HCT116 (cell line): ENCODE measurements around the gene MRE11. TPM values are rescaled to one million over a fixed set of nuclear protein-coding genes. Genes with fewer than 3 reads are reported as not detected.

Experiments
- ATAC-seq: fragments of 200-7000 bp; cut with Tn5 transposase; 2 replicates; pipeline ENCODE4 v1.9.1; 2020; ENCODE audit warnings: mild to moderate bottlenecking, moderate library complexity
- BruUV-seq: library from RNA; stranded (reverse); fragments of 400-500 nt; replicated peaks from 2 replicates; lab custom pipeline; 2021; lab: Mats Ljungman, UMichigan
- CTCF ChIA-PET: fragments of 300-600 bp; sonication (Branson Sonifier 250); formaldehyde crosslinking; loops from one replicate; lab custom pipeline; 2021; ENCODE audit warnings: antibody characterized with exemption; lab: Charles Lee
- POLR2A ChIA-PET: fragments of 300-600, 350-600 bp; sonication (Branson Sonifier 250); formaldehyde crosslinking; loops from one replicate; lab custom pipeline; 2021; ENCODE audit warnings: antibody characterized with exemption; lab: Charles Lee
- RAD21 ChIA-PET, 2 experiments: fragments of 300-600 bp; sonication (Branson Sonifier 250); formaldehyde crosslinking; loops; one replicate each; lab custom pipeline; 2023; ENCODE audit warnings: low total read pairs in 2 of 2; ENCODE audit not compliant: uncharacterized antibody in 2 of 2, unreplicated experiment in 2 of 2, low non-redundant PET in 1 of 2; lab: Charles Lee
- DNase-seq: peaks from one replicate; pipeline ENCODE4 v3.0.0-alpha.2; 2010; ENCODE audit warnings: low read depth, low spot score
- H2AFZ ChIP-seq: fragments of 200-600 bp; shearing (Covaris generic), sonication (generic); 2 replicates; pipeline ENCODE4 v1.6.1; 2017; ENCODE audit warnings: low read depth, mixed run types, mixed read lengths, antibody characterized with exemption, low read length; ENCODE audit not compliant: poor library complexity, severe bottlenecking
- H3K27ac ChIP-seq: 2 replicates; pipeline ENCODE4 v1.5.1; 2012; ENCODE audit warnings: low read depth, low read length
- H3K27me3 ChIP-seq: fragments of 200-600 bp; sonication (generic); 2 replicates; pipeline ENCODE4 v1.6.1; 2016; ENCODE audit warnings: mixed run types, low read length, mixed read lengths; ENCODE audit not compliant: insufficient read depth
- H3K36me3 ChIP-seq, 2 experiments: fragments of 200-500 bp in 1 of 2; fragments of 200-600 bp in 1 of 2; sonication (Bioruptor generic) in 1 of 2; sonication (generic) in 1 of 2; 2 replicates each; pipeline versions ENCODE4 v1.5.1 to v1.6.1; 2014 to 2016; ENCODE audit warnings: low read length in 2 of 2, inconsistent platforms in 1 of 2, mixed read lengths in 1 of 2, mixed run types in 1 of 2; ENCODE audit not compliant: insufficient read depth in 2 of 2, control insufficient read depth in 1 of 2
- H3K4me1 ChIP-seq, 2 experiments: fragments of 200-600 bp in 1 of 2; sonication (generic) in 1 of 2; 2 replicates each; pipeline versions ENCODE4 v1.5.1 to v1.6.1; 2012 to 2017; ENCODE audit warnings: low read length in 2 of 2, inconsistent platforms in 1 of 2, mild to moderate bottlenecking in 1 of 2, mixed read lengths in 1 of 2, mixed run types in 1 of 2, moderate library complexity in 1 of 2; ENCODE audit not compliant: insufficient read depth in 2 of 2, control insufficient read depth in 1 of 2
- H3K4me2 ChIP-seq: fragments of 200-600 bp; sonication (generic); 2 replicates; pipeline ENCODE4 v1.6.1; 2017; ENCODE audit warnings: mixed run types, low read length, mixed read lengths
- H3K4me3 ChIP-seq, 2 experiments: fragments of 200-600 bp in 1 of 2; sonication (generic) in 1 of 2; replicated peaks in 1 of 2; 2 replicates each; pipeline ENCODE4 v1.5.1; 2011 to 2016; ENCODE audit warnings: low read length in 2 of 2, control low read depth in 1 of 2, low read depth in 1 of 2, mild to moderate bottlenecking in 1 of 2, mixed read lengths in 1 of 2, mixed run types in 1 of 2
- H3K79me2 ChIP-seq: fragments of 200-600 bp; sonication (generic); 2 replicates; pipeline ENCODE4 v1.6.1; 2017; ENCODE audit warnings: mild to moderate bottlenecking, mixed run types, low read length, moderate library complexity, mixed read lengths; ENCODE audit not compliant: insufficient read depth
- H3K9ac ChIP-seq: fragments of 200-600 bp; sonication (generic); 2 replicates; pipeline ENCODE4 v1.6.1; 2016; ENCODE audit warnings: low read length, mixed read lengths
- H3K9me2 ChIP-seq: fragments of 200-600 bp; sonication (generic), shearing (Covaris generic); 2 replicates; pipeline ENCODE4 v1.6.1; 2017; ENCODE audit warnings: mixed run types, mild to moderate bottlenecking, moderate library complexity; ENCODE audit not compliant: insufficient read depth
- H3K9me3 ChIP-seq, 2 experiments: fragments of 200-500 bp in 1 of 2; fragments of 200-600 bp in 1 of 2; sonication (Bioruptor generic) in 1 of 2; sonication (generic) in 1 of 2; 2 replicates each; pipeline ENCODE4 v1.6.1; 2014 to 2017; ENCODE audit warnings: low read length in 2 of 2, mixed read lengths in 2 of 2, inconsistent platforms in 1 of 2, low read depth in 1 of 2, mild to moderate bottlenecking in 1 of 2, mixed run types in 1 of 2, moderate library complexity in 1 of 2; ENCODE audit not compliant: control insufficient read depth in 1 of 2, insufficient read depth in 1 of 2
- H4K20me1 ChIP-seq: fragments of 200-600 bp; sonication (generic), shearing (Covaris generic); 2 replicates; pipeline ENCODE4 v1.6.1; 2017; ENCODE audit warnings: mixed run types, mild to moderate bottlenecking, moderate library complexity; ENCODE audit not compliant: insufficient read depth
- CBX3 ChIP-seq: IDR thresholded peaks from 2 replicates; pipeline ENCODE4 v1.6.1; 2012; ENCODE audit warnings: low read depth
- CEBPB ChIP-seq: IDR thresholded peaks from 2 replicates; pipeline ENCODE4 v1.6.1; 2012; ENCODE audit warnings: low read depth
- EGR1 ChIP-seq: IDR thresholded peaks from 2 replicates; pipeline ENCODE4 v1.6.1; 2012; ENCODE audit warnings: low read depth
- ELF1 ChIP-seq: IDR thresholded peaks from 2 replicates; pipeline ENCODE4 v1.6.1; 2012; ENCODE audit warnings: low read depth, borderline replicate concordance
- EZH2 ChIP-seq: fragments of 200-600 bp; sonication (generic); IDR thresholded peaks from 2 replicates; pipeline ENCODE4 v1.6.1; 2017; ENCODE audit warnings: antibody characterized with exemption, mixed run types
- EZH2phosphoT487 ChIP-seq: fragments of 200-600 bp; IDR thresholded peaks from 2 replicates; pipeline ENCODE4 v1.6.1; 2018; ENCODE audit warnings: antibody characterized with exemption, borderline replicate concordance
- FOSL1 ChIP-seq: IDR thresholded peaks from 2 replicates; pipeline ENCODE4 v1.6.1; 2012; ENCODE audit warnings: low read depth
- JUND ChIP-seq: IDR thresholded peaks from 2 replicates; pipeline ENCODE4 v1.6.1; 2012
- POLR2A ChIP-seq: IDR thresholded peaks from 2 replicates; pipeline ENCODE4 v1.7.0; 2011; ENCODE audit warnings: borderline replicate concordance; ENCODE audit not compliant: insufficient read depth, insufficient read length; ENCODE audit errors: extremely low read depth
- POLR2AphosphoS5 ChIP-seq: IDR thresholded peaks from 2 replicates; pipeline ENCODE4 v1.6.1; 2011; ENCODE audit warnings: mild to moderate bottlenecking, low read depth, low read length, moderate library complexity
- RAD21 ChIP-seq: IDR thresholded peaks from 2 replicates; pipeline ENCODE4 v1.6.1; 2012; ENCODE audit warnings: low read depth, mild to moderate bottlenecking
- REST ChIP-seq: IDR thresholded peaks from 2 replicates; pipeline ENCODE4 v1.6.1; 2012; ENCODE audit warnings: low read depth
- SIN3A ChIP-seq: IDR thresholded peaks from 2 replicates; pipeline ENCODE4 v1.6.1; 2012; ENCODE audit warnings: low read depth
- SP1 ChIP-seq: IDR thresholded peaks from 2 replicates; pipeline ENCODE4 v1.6.1; 2012; ENCODE audit warnings: low read depth
- YY1 ChIP-seq: IDR thresholded peaks from 2 replicates; pipeline ENCODE4 v1.6.1; 2011; ENCODE audit warnings: low read length, low read depth, moderate library complexity, mild to moderate bottlenecking; ENCODE audit not compliant: insufficient replicate concordance; ENCODE audit errors: extremely low read depth
- ZNF274 ChIP-seq: fragments of 200-500 bp; sonication (Bioruptor generic); IDR thresholded peaks from 2 replicates; pipeline ENCODE4 v1.6.1; 2014; ENCODE audit warnings: mild to moderate bottlenecking, low read depth, low read length, inconsistent platforms
- intact Hi-C: fragments of 100-400 bp; cut with micrococcal nuclease; formaldehyde crosslinking; loops from 2 replicates; pipeline ENCODE4 v1.10.0; 2022
- total RNA-seq: library from RNA; stranded (reverse); gene quantifications from one replicate; pipeline ENCODE4 v1.2.1, GENCODE V29; 2021; ENCODE audit not compliant: unreplicated experiment
- TF ChIP-seq, protein P1 (sequence below), 3 experiments: fragments of 200-600 bp in 1 of 3; sonication (generic) in 1 of 3; IDR thresholded peaks in 2 of 3; conservative IDR thresholded peaks in 1 of 3; 2 replicates each; pipeline ENCODE4 v1.5.1; 2012 to 2017; ENCODE audit warnings: low read depth in 2 of 3, low read length in 2 of 3, antibody characterized with exemption in 1 of 3, borderline replicate concordance in 1 of 3, control low read depth in 1 of 3, mild to moderate bottlenecking in 1 of 3, mixed read lengths in 1 of 3, mixed run types in 1 of 3, moderate library complexity in 1 of 3; ENCODE audit not compliant: insufficient read depth in 1 of 3
- TF ChIP-seq, protein P2 (sequence below): IDR thresholded peaks from 2 replicates; pipeline ENCODE4 v1.6.1; 2012
- TF ChIP-seq, protein P3 (sequence below): IDR thresholded peaks from 2 replicates; pipeline ENCODE4 v1.6.1; 2011; ENCODE audit warnings: mild to moderate bottlenecking, low read length, moderate library complexity; ENCODE audit not compliant: insufficient replicate concordance; ENCODE audit errors: extremely low read depth
- TF ChIP-seq, protein P4 (sequence below): IDR thresholded peaks from 2 replicates; pipeline ENCODE4 v1.6.1; 2012

MRE11 gene
- total RNA-seq, 1 experiment from 2014 or later, result 20.6 TPM

DNA sequence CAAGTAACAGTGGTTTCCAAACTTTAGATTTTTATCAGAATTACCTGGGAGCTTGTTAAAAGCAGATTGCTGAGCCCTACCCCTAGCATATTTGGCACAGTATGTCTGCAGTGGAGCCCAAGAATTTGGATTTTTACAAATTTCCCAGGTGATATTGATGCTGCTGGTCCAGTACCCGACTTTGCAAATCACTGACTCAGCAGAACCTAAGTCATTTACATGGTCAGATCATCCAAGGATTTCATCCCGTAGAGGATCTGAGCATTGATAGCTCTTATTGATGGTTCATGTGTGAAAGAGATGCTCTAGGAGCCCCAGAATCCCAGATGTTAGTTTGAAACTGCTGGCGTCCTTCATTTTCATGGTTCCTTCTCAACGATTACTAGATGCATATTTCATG is 24.7 kb upstream of the MRE11 start:
- intact Hi-C loops, result loop anchor here (2.0 to 10.0 kb wide), 2 partner anchors 379 to 1907 kb away; no protein-coding TSS in a partner anchor
- Histone ChIP-seq H3K9me3 (no peaks in the 10 kb centered on the region), H2AFZ (no peak overlapping the region), H3K9ac (no peak overlapping the region), H3K4me3 (no peak overlapping the region), H3K27me3 (no peaks in the 10 kb centered on the region), H4K20me1 (no peaks in the 10 kb centered on the region), H3K36me3 (no peaks in the 10 kb centered on the region), H3K9me2 (no peaks in the 10 kb centered on the region), H3K27ac (no peak overlapping the region), H3K4me2 (no peak overlapping the region), H3K79me2 (no peaks in the 10 kb centered on the region), H3K4me1 (no peaks in the 10 kb centered on the region)
- no peak for TF ChIP-seq REST
- TF ChIP-seq EZH2phosphoT487, result no peak
- no peak for TF ChIP-seq CEBPB
- no peak for TF ChIP-seq YY1
- no peak for TF ChIP-seq SP1
- TF ChIP-seq CBX3, result no peak
- TF ChIP-seq POLR2AphosphoS5, result no peak
- TF ChIP-seq POLR2A, result no peak
- no peak for TF ChIP-seq EZH2
- TF ChIP-seq, protein P1, sequence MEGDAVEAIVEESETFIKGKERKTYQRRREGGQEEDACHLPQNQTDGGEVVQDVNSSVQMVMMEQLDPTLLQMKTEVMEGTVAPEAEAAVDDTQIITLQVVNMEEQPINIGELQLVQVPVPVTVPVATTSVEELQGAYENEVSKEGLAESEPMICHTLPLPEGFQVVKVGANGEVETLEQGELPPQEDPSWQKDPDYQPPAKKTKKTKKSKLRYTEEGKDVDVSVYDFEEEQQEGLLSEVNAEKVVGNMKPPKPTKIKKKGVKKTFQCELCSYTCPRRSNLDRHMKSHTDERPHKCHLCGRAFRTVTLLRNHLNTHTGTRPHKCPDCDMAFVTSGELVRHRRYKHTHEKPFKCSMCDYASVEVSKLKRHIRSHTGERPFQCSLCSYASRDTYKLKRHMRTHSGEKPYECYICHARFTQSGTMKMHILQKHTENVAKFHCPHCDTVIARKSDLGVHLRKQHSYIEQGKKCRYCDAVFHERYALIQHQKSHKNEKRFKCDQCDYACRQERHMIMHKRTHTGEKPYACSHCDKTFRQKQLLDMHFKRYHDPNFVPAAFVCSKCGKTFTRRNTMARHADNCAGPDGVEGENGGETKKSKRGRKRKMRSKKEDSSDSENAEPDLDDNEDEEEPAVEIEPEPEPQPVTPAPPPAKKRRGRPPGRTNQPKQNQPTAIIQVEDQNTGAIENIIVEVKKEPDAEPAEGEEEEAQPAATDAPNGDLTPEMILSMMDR (IDR thresholded peaks at IDR 0.05 in 2 of 3, conservative IDR thresholded peaks at IDR 0.05 in 1 of 3; ENCODE audit: borderline replicate concordance in 1 of 3, insufficient read depth in 1 of 3, low read depth in 2 of 3, low read length in 2 of 3), result no peak
- no peak for TF ChIP-seq JUND
- TF ChIP-seq, protein P2, sequence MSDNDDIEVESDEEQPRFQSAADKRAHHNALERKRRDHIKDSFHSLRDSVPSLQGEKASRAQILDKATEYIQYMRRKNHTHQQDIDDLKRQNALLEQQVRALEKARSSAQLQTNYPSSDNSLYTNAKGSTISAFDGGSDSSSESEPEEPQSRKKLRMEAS, result no peak
- no peak for TF ChIP-seq RAD21
- no peak for TF ChIP-seq FOSL1
- TF ChIP-seq ZNF274, result no peak
- TF ChIP-seq, protein P3, sequence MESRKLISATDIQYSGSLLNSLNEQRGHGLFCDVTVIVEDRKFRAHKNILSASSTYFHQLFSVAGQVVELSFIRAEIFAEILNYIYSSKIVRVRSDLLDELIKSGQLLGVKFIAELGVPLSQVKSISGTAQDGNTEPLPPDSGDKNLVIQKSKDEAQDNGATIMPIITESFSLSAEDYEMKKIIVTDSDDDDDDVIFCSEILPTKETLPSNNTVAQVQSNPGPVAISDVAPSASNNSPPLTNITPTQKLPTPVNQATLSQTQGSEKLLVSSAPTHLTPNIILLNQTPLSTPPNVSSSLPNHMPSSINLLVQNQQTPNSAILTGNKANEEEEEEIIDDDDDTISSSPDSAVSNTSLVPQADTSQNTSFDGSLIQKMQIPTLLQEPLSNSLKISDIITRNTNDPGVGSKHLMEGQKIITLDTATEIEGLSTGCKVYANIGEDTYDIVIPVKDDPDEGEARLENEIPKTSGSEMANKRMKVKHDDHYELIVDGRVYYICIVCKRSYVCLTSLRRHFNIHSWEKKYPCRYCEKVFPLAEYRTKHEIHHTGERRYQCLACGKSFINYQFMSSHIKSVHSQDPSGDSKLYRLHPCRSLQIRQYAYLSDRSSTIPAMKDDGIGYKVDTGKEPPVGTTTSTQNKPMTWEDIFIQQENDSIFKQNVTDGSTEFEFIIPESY, result no peak
- no peak for TF ChIP-seq SIN3A
- TF ChIP-seq EGR1, result no peak
- no peak for TF ChIP-seq ELF1
- TF ChIP-seq, protein P4, sequence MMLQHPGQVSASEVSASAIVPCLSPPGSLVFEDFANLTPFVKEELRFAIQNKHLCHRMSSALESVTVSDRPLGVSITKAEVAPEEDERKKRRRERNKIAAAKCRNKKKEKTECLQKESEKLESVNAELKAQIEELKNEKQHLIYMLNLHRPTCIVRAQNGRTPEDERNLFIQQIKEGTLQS, result no peak
- RAD21 ChIA-PET, result no interaction called here
- BruUV-seq, result no TSS peak
- CTCF ChIA-PET, result interaction anchor here (1.1 kb wide), 1 partner anchor 12 kb away, joined by 3 read pairs; no protein-coding TSS in a partner anchor
- no peak for ATAC-seq
- POLR2A ChIA-PET, result no interaction called here
- DNase-seq, result no peak
